Chondrocyte (in vitro differentiated cells): ENCODE results near the gene GPX6. TPM values are rescaled to one million over a fixed set of nuclear protein-coding genes. Genes with fewer than 3 reads are reported as not detected.
"Not testable (repeated sequence)": the region's sequence is repeated elsewhere in the genome, so short reads cannot be mapped to it uniquely, and the experiment has no call there.

Experiments
- DNase-seq: peaks from one replicate; pipeline ENCODE4 v3.0.0; 2021; ENCODE audit warnings: mixed read lengths, low spot score
- H3K27ac Mint-ChIP-seq: one replicate; pipeline ENCODE4 v1.8.0; 2021; ENCODE audit warnings: mild to moderate bottlenecking, moderate library complexity, mixed read lengths; ENCODE audit not compliant: unreplicated experiment
- H3K27me3 Mint-ChIP-seq: 2 replicates; pipeline ENCODE4 v1.8.0; 2021; ENCODE audit warnings: low read depth, mixed read lengths
- H3K36me3 Mint-ChIP-seq: 2 replicates; pipeline ENCODE4 v1.8.0; 2021; ENCODE audit warnings: low read depth, mixed read lengths
- H3K4me1 Mint-ChIP-seq: 2 replicates; pipeline ENCODE4 v1.8.0; 2021; ENCODE audit warnings: low read depth, mild to moderate bottlenecking, mixed read lengths
- H3K4me3 Mint-ChIP-seq: one replicate; pipeline ENCODE4 v1.8.0; 2021; ENCODE audit warnings: mild to moderate bottlenecking, moderate library complexity, mixed read lengths; ENCODE audit not compliant: unreplicated experiment
- H3K9me3 Mint-ChIP-seq: 2 replicates; pipeline ENCODE4 v1.8.0; 2021; ENCODE audit warnings: low read depth, mixed read lengths
- total RNA-seq: library from RNA; stranded (reverse); gene quantifications from 3 replicates; pipeline ENCODE4 v1.2.1, GENCODE V29; 2021
- TF ChIP-seq, protein P1 (sequence below): fragments of 200-600 bp; sonication (generic); IDR thresholded peaks from 2 replicates; pipeline ENCODE4 v1.5.0; 2021; ENCODE audit warnings: antibody characterized with exemption, mild to moderate bottlenecking, moderate library complexity

GPX6 gene
- total RNA-seq, 1 donor from 2014 or later = not detected

DNA sequence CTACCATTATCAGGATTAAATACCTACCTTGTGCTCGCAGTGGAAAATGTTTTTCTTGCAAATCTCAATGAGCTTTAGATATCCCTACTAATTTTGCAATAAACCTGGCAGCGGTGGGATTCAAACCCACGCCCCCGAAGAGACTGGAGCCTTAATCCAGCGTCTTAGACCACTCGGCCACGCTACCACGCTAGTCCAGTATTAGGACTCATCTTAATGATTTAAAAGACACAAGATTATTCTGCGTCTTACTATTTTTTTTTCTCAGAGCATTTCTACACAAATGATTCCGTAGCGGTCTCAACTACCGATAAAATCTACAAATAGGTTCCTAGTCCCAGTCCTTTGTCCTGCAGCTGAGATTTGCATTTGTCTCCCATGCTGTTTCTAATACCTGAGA lies 37.1 kb downstream of the GPX6 start:
- H3K4me3 Mint-ChIP-seq = no peak overlapping the region

GRCh38 chr6:28474441-28475219 lies 41.0 kb downstream of the GPX6 start:
- Mint-ChIP-seq H3K4me3 (peak overlapping the region; percentile 72), H3K4me1 (peaks cover 6% of the 10 kb centered on the region), H3K27ac (no peak overlapping the region), H3K9me3 (peaks cover 4% of the 10 kb centered on the region), H3K27me3 (peaks cover 22% of the 10 kb centered on the region), H3K36me3 (no peaks in the 10 kb centered on the region)
- DNase-seq = no peak
- TF ChIP-seq, protein P1, sequence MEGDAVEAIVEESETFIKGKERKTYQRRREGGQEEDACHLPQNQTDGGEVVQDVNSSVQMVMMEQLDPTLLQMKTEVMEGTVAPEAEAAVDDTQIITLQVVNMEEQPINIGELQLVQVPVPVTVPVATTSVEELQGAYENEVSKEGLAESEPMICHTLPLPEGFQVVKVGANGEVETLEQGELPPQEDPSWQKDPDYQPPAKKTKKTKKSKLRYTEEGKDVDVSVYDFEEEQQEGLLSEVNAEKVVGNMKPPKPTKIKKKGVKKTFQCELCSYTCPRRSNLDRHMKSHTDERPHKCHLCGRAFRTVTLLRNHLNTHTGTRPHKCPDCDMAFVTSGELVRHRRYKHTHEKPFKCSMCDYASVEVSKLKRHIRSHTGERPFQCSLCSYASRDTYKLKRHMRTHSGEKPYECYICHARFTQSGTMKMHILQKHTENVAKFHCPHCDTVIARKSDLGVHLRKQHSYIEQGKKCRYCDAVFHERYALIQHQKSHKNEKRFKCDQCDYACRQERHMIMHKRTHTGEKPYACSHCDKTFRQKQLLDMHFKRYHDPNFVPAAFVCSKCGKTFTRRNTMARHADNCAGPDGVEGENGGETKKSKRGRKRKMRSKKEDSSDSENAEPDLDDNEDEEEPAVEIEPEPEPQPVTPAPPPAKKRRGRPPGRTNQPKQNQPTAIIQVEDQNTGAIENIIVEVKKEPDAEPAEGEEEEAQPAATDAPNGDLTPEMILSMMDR = no peak

More for the DNA sequence above, 37.1 kb downstream of the GPX6 start:
- Mint-ChIP-seq H3K27ac (no peak overlapping the region), H3K27me3 (peaks cover 53% of the 10 kb centered on the region), H3K9me3 (no peaks in the 10 kb centered on the region), H3K36me3 (no peaks in the 10 kb centered on the region), H3K4me1 (peaks cover 6% of the 10 kb centered on the region)
- DNase-seq = no peak
- TF ChIP-seq, protein P1 = no peak

DNA sequence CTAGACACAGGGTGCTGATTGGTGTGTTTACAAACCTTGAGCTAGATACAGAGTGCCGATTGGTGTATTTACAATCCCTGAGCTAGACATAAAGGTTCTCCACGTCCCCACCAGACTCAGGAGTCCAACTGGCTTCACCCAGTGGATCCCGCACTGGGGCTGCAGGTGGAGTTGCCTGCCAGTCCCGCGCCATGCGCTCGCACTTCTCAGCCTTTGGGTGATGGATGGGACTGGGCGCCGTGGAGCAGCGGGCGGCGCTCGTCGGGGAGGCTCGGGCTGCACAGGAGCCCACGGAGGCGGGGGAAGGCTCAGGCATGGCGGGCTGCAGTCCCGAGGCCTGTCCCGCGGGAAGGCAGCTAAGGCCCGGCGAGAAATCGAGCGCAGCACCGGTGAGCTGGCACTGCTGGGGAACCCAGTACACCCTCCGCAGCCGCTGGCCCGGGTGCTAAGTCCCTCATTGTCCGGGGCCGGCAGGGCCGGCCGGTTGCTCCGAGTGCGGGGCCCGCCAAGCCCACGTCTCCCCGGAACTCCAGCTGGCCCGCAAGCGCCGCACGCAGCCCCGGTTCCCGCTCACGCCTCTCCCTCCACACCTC lies 46.3 kb downstream of the GPX6 start:
- H3K9me3 Mint-ChIP-seq, DNase-seq, H3K4me3 Mint-ChIP-seq, H3K27ac Mint-ChIP-seq, H3K36me3 Mint-ChIP-seq, H3K4me1 Mint-ChIP-seq: not testable (repeated sequence)
- peaks cover 11% of the 10 kb centered on the region for H3K27me3 Mint-ChIP-seq

DNA sequence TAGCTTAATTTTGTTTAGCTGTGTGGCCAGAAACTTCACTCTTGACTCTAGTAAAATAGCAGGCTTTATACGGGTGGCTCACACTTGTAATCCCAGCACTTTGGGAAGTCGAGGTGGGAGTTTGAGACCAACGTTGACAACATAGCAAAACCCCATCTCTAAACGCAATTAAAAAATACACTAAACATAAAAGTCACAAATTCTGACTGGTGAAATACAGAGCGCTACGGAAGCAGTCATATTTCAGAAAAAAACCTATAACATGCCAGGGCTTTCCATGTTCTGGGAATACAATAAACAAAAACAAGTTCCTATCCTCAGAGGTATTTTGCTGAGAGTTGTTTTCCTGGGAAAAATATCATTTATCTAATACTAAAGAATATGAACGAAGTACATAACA lies 47.5 kb downstream of the GPX6 start:
- TF ChIP-seq, protein P1 = no peak
- Mint-ChIP-seq H3K36me3 (no peaks in the 10 kb centered on the region), H3K4me1 (no peaks in the 10 kb centered on the region), H3K27me3 (peaks cover 20% of the 10 kb centered on the region), H3K4me3 (no peak overlapping the region), H3K27ac (no peak overlapping the region), H3K9me3 (peaks cover 6% of the 10 kb centered on the region)
- no peak for DNase-seq

- TF ChIP-seq, protein P1 = no peak
- Mint-ChIP-seq H3K4me3 (no peak overlapping the region), H3K36me3 (no peaks in the 10 kb centered on the region), H3K27me3 (peaks cover 60% of the 10 kb centered on the region), H3K4me1 (no peaks in the 10 kb centered on the region), H3K27ac (no peak overlapping the region), H3K9me3 (no peaks in the 10 kb centered on the region)
- DNase-seq = no peak
Measured at GRCh38 chr6:28462401-28462800, 53.2 kb downstream of the GPX6 start.
